Activated naive CD4-positive, alpha-beta T cell (primary cell): ENCODE results near the gene SEMA3A.
"Not testable (repeated sequence)": the region's sequence is repeated elsewhere in the genome, so short reads cannot be mapped to it uniquely, and the experiment has no call there.

ENCODE experiments used
- DNase-seq, 4 experiments: peaks; one replicate each; lab custom pipeline; 2025; lab: John Stamatoyannopoulos, UW

The SEMA3A gene

GRCh38 chr7:84194484-84195271 is at the start of gene SEMA3A:
SEMA3A (minus strand) TSS chr7:84194789; CDS start chr7:84194586, 203 bp downstream.
- no peak for DNase-seq

GRCh38 chr7:84243037-84243436 is 48.4 kb upstream of the SEMA3A start:
- not testable (repeated sequence) for DNase-seq

- DNase-seq: no peak
Observed at GRCh38 chr7:84238596-84238995, 44.0 kb upstream of the SEMA3A start.

- DNase-seq: no peak
Observed at GRCh38 chr7:84237533-84238173, 43.1 kb upstream of the SEMA3A start.

GRCh38 chr7:84236398-84236797 is 41.8 kb upstream of the SEMA3A start:
- DNase-seq: no peak

GRCh38 chr7:84232646-84233045 is 38.1 kb upstream of the SEMA3A start:
- no peak for DNase-seq

GRCh38 chr7:84231157-84231556 is 36.6 kb upstream of the SEMA3A start:
- DNase-seq: no peak

- DNase-seq: no peak
Observed at GRCh38 chr7:84230491-84230890, 35.9 kb upstream of the SEMA3A start.

- no peak for DNase-seq
Observed at GRCh38 chr7:84228526-84228925, 33.9 kb upstream of the SEMA3A start.

- DNase-seq: no peak
Observed at GRCh38 chr7:84226759-84227158, 32.2 kb upstream of the SEMA3A start.

GRCh38 chr7:84224505-84224904 is 29.9 kb upstream of the SEMA3A start:
- no peak for DNase-seq

- no peak for DNase-seq
Observed at GRCh38 chr7:84219310-84219709, 24.7 kb upstream of the SEMA3A start.

- DNase-seq: no peak
Observed at GRCh38 chr7:84218681-84219080, 24.1 kb upstream of the SEMA3A start.

- DNase-seq: no peak
Observed at GRCh38 chr7:84216472-84216871, 21.9 kb upstream of the SEMA3A start.

- not testable (repeated sequence) for DNase-seq
Observed at GRCh38 chr7:84214757-84215156, 20.2 kb upstream of the SEMA3A start.

GRCh38 chr7:84210301-84210700 is 15.7 kb upstream of the SEMA3A start:
- DNase-seq: no peak

- no peak for DNase-seq
Observed at GRCh38 chr7:84209006-84209405, 14.4 kb upstream of the SEMA3A start.

- DNase-seq: no peak
Observed at GRCh38 chr7:84207615-84208014, 13.0 kb upstream of the SEMA3A start.

- no peak for DNase-seq
Observed at GRCh38 chr7:84207025-84207424, 12.4 kb upstream of the SEMA3A start.

- DNase-seq: no peak
Observed at GRCh38 chr7:84204655-84205054, 10.1 kb upstream of the SEMA3A start.

- no peak for DNase-seq
Observed at GRCh38 chr7:84202855-84203254, 8.3 kb upstream of the SEMA3A start.

- DNase-seq: no peak
Observed at GRCh38 chr7:84200859-84201258, 6.3 kb upstream of the SEMA3A start.

- no peak for DNase-seq
Observed at GRCh38 chr7:84199216-84199615, 4.6 kb upstream of the SEMA3A start.

- no peak for DNase-seq
Observed at GRCh38 chr7:84196084-84196503, 1.5 kb upstream of the SEMA3A start.
